ENCODE data around the gene NFIA. TPM values are rescaled to one million over a fixed set of nuclear protein-coding genes. Genes with fewer than 3 reads are reported as not detected.

NFIA gene
- total RNA-seq, 1 donor, result 19.7 TPM

GRCh38 chr1:61234587-61234919 lies 152.2 kb downstream of the NFIA start:
- no peak for DNase-seq (ENCODE audit: low read depth in 2 of 3, low spot score in 2 of 3)

DNA sequence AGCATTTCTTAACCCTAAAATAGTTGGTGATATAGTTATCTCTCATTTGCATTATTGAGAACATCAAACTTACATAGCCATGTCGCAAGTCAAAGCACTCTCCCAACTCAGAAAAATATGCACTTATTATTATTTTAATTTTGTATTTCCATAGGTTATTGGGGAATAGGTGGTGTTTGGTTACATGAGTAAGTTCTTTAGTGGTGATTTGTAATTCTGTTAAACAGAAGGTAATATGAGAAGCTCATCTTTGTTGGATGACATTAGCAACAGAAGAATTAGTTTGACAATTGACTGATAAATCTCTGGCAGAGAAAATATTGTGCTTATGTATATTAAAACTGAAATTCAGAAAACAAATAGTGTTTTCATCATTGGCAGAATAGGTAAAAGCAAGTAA lies 154.8 kb downstream of the NFIA start:
- DNase-seq (ENCODE audit: low read depth in 2 of 3, low spot score in 2 of 3), result no peak

- DNase-seq (ENCODE audit: low read depth in 2 of 3, low spot score in 2 of 3), result no peak
Measured at GRCh38 chr1:61237659-61238358, 155.4 kb downstream of the NFIA start.

GRCh38 chr1:61238359-61238665 lies 156.0 kb downstream of the NFIA start:
- DNase-seq (ENCODE audit: low read depth in 2 of 3, low spot score in 2 of 3), result no peak

- DNase-seq (ENCODE audit: low read depth in 2 of 3, low spot score in 2 of 3), result no peak
Measured at GRCh38 chr1:61240878-61241277, 158.5 kb downstream of the NFIA start.

DNA sequence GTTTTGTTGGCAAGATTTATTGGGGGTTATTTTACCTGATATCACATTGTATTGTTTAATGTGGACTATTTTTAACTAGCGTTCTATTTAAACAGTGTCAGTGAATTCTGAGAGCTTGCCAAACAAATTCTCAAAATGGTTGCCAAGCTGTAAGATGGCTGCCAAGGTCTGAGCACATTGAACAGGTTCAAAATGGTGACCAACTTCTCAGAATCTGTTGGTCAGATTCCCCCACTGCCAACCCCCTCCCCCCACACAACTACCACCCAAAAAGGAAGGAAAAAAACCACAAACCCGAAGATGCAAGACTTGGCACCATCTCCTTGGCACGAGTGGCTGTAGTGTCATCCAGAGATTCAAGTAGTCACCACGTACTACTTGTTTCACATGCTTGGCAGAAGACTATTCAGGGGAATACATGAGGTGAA lies 159.1 kb downstream of the NFIA start:
- DNase-seq (ENCODE audit: low read depth in 2 of 3, low spot score in 2 of 3), result peak in 1 of 3 donors; percentile 48

DNA sequence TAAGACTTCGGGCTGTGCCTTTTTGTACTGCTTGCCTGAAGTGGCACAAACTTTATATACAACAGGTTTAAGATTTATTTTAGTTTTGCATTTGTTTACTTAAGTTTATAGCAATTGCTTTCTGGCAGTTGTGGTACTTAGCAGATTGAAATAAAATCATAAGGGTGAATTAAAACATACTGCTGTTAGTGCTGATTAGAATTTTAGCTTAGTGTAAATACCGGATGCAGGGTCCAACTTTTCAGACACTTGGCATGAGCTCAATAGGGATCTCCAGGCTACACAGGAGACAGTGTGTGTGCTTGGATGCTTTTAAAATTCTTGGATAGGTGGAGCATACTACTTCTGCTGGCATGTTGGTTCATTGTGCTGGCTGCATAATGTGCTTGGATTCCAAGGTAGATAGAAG lies 159.6 kb downstream of the NFIA start:
- no peak for DNase-seq (ENCODE audit: low read depth in 2 of 3, low spot score in 2 of 3)

GRCh38 chr1:61244114-61244513 lies 161.8 kb downstream of the NFIA start:
- peak in 1 of 3 donors; percentile 46 for DNase-seq (ENCODE audit: low read depth in 2 of 3, low spot score in 2 of 3)

DNA sequence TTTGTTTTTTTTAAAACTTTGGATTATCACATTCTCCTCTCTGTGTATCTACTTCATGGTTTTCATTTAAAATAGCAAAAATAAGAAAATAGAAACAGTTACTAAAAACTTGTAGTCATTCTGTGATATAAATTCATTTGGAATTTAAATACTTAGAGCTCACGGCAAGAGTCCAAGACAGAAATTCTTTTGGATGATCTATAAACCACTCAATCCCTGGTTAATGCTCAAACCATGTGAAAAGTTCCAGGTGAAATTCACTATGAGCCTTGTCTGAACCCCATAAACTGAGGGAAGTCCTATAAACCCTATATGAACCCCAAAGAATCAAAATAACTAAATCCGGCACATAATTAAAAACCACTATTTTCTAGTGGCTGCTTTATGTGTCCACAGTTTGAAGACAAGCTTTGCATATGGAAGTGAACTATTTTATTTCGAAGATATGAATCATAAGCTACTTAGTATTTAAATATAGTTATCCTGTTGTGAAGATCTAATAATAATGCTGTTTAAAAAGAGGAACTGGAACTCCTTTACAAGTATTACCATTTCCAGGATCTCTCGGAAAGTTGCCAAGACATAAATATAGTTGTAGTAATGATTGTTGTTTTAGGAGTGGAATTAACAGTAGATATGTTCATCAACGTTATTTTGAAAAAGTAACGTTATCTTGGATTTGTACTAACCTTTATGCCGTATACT lies 163.5 kb downstream of the NFIA start:
- no peak for DNase-seq (ENCODE audit: low read depth in 2 of 3, low spot score in 2 of 3)

GRCh38 chr1:61247051-61247825 lies 164.9 kb downstream of the NFIA start:
- DNase-seq (ENCODE audit: low read depth in 2 of 3, low spot score in 2 of 3), result no peak

DNA sequence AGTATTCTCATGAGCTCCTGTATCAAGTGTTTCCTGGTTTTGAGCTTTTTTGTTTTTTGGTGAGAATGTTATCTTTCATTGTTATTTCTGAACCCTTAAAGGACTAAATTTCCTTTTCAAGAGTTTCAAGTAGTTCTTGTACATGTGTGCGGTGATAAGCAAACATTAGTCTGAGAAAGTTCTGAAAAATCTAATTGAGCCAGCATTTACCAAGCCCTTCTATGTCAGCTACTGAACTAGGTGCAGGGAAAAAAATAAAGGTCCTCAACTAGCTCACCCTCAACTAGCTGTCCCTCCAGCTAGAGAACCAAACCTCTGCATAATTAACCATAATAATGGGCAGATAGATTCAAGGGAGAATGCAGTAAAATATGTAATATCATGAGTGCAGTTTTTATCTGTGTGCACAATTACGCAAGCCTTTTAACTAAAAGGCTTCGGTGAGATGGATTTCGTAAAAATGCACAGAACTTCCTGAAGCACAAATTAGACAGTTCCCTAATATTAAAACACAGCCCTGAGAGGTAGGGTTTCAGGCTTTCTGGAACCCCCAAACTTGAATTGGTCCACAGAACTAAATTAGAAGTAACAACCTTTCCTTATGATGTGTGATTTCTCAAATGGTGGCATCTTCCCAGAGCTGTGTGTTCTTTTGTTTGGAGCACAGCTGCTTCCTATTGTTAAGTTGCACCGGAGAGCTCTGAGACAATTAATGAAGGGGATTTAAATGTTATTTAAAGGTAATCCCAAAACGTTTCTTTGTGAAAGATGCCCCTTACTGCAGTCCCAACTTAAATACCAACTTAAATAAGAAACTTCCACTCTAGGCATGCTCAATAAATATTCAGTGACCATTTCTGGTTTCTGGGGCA lies 165.8 kb downstream of the NFIA start:
- DNase-seq (ENCODE audit: low read depth in 2 of 3, low spot score in 2 of 3), result no peak

- DNase-seq (ENCODE audit: low read depth in 2 of 3, low spot score in 2 of 3), result no peak
Measured at GRCh38 chr1:61250933-61251332, 168.6 kb downstream of the NFIA start.

- peak in 2 of 3 donors; percentile 76 to 94 for DNase-seq (ENCODE audit: low read depth in 2 of 3, low spot score in 2 of 3)
Measured at GRCh38 chr1:61253059-61253735, 170.8 kb downstream of the NFIA start.

- DNase-seq (ENCODE audit: low read depth in 2 of 3, low spot score in 2 of 3), result peak in 1 of 3 donors; percentile 36
Measured at GRCh38 chr1:61253912-61254633, 171.7 kb downstream of the NFIA start.

- no peak for DNase-seq (ENCODE audit: low read depth in 2 of 3, low spot score in 2 of 3)
Measured at GRCh38 chr1:61254634-61255357, 172.4 kb downstream of the NFIA start.

DNA sequence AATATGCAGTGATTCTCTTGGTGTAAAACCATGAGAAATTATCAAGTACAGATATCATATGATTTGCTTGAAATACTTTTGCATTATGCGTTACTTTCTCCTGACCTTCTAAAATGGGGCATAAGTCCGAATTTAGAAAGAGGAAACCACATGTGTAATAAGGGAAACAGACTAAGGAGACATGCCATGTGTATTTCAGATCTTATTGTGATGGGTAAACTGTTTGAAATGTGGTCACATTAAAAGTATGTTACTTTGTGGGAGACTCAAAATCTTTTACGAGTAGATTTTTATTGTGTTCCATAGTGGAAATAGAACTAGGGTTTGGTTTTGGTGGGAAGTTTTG lies 173.0 kb downstream of the NFIA start:
- DNase-seq (ENCODE audit: low read depth in 2 of 3, low spot score in 2 of 3), result peak in 1 of 3 donors; percentile 76

GRCh38 chr1:61259379-61260148 lies 177.2 kb downstream of the NFIA start:
- no peak for DNase-seq (ENCODE audit: low read depth in 2 of 3, low spot score in 2 of 3)

GRCh38 chr1:61260171-61260570 lies 177.8 kb downstream of the NFIA start:
- DNase-seq (ENCODE audit: low read depth in 2 of 3, low spot score in 2 of 3), result no peak
